Naive B cell (primary cell): ENCODE measurements around the gene TIMP2. TPM values are rescaled to one million over a fixed set of nuclear protein-coding genes. Genes with fewer than 3 reads are reported as not detected.
"Not testable (repeated sequence)": the region's sequence is repeated elsewhere in the genome, so short reads cannot be mapped to it uniquely, and the experiment has no call there.

Source experiments
- ATAC-seq, 2 donors: fragments of 150-1000 bp; cut with Tn5 transposase; 2 replicates each; pipeline ENCODE4 v1.10.0; 2021; ENCODE audit warnings: low read depth in 2 of 2, mild to moderate bottlenecking in 2 of 2, moderate library complexity in 2 of 2
- DNase-seq: peaks from one replicate; pipeline ENCODE4 v3.0.0; 2022
- H3K27ac Mint-ChIP-seq, 6 donors: one replicate each; pipeline ENCODE4 v1.8.0; 2020 to 2022; ENCODE audit warnings: mild to moderate bottlenecking in 6 of 6, mixed read lengths in 6 of 6, moderate library complexity in 5 of 6, inconsistent platforms in 2 of 6
- H3K27me3 Mint-ChIP-seq, 3 donors: one replicate each; pipeline ENCODE4 v1.8.0; 2021 to 2022; ENCODE audit warnings: mixed read lengths in 3 of 3, mild to moderate bottlenecking in 1 of 3
- H3K36me3 Mint-ChIP-seq, 2 donors: one replicate each; pipeline ENCODE4 v1.8.0; 2020 to 2022; ENCODE audit warnings: mixed read lengths in 2 of 2, inconsistent platforms in 1 of 2, mild to moderate bottlenecking in 1 of 2
- H3K4me1 Mint-ChIP-seq, 3 donors: one replicate each; pipeline ENCODE4 v1.8.0; 2020 to 2022; ENCODE audit warnings: mixed read lengths in 3 of 3, inconsistent platforms in 1 of 3, mild to moderate bottlenecking in 1 of 3, moderate library complexity in 1 of 3
- H3K4me3 Mint-ChIP-seq, 8 donors: one replicate each; pipeline ENCODE4 v1.8.0; 2020 to 2022; ENCODE audit warnings: mild to moderate bottlenecking in 8 of 8, mixed read lengths in 8 of 8, moderate library complexity in 8 of 8, inconsistent platforms in 2 of 8
- H3K9me3 Mint-ChIP-seq, 7 donors: one replicate each; pipeline ENCODE4 v1.8.0; 2020 to 2022; ENCODE audit warnings: mixed read lengths in 7 of 7, mild to moderate bottlenecking in 5 of 7, inconsistent platforms in 2 of 7, moderate library complexity in 1 of 7
- polyA plus RNA-seq, 6 donors: library from polyadenylated mRNA; unstranded; fragments of 300-500 nt; fragmentation: Illumina TruSeq; gene quantifications; one replicate each; pipeline ENCODE4 v1.2.3, GENCODE V29; 2021; ENCODE audit warnings: low read depth in 6 of 6

TIMP2 gene
- polyA plus RNA-seq, 6 donors from 2014 or later: 0.40 to 1.1 (median 0.65) TPM

DNA sequence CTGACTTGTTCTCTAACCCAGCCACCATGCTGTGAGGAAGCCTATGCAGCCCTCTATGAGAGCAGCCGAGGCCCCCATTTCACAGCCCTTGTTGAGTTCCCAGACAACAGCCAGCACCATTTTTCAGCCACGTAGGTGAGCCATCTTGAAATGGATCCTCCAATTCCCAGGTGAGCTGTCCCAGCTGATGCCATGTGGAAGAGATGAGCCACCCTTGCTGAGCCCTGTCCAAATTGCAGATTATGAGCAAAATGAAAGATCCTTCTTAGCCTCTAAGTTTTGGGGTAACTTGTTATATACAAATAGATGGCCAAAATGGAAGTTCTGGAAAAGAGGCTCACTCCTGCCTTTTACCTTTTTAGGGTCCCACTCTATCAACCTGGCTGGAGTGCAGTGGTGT lies 25.7 kb upstream of the TIMP2 start:
- H3K36me3 Mint-ChIP-seq: peaks cover 0 to 14% of the 10 kb centered on the region in 2 donors
- peaks cover 9 to 11% (median 11%) of the 10 kb centered on the region in 3 donors for H3K4me1 Mint-ChIP-seq
- DNase-seq (no peak), ATAC-seq (no peak)
- H3K27ac Mint-ChIP-seq: no peak overlapping the region
- H3K4me3 Mint-ChIP-seq: peak overlapping the region in 1 of 8 donors; percentile 5
- peaks cover 0 to 21% (median 17%) of the 10 kb centered on the region in 7 donors for H3K9me3 Mint-ChIP-seq
- H3K27me3 Mint-ChIP-seq: peaks cover 0 to 8% (median 6%) of the 10 kb centered on the region in 3 donors

DNA sequence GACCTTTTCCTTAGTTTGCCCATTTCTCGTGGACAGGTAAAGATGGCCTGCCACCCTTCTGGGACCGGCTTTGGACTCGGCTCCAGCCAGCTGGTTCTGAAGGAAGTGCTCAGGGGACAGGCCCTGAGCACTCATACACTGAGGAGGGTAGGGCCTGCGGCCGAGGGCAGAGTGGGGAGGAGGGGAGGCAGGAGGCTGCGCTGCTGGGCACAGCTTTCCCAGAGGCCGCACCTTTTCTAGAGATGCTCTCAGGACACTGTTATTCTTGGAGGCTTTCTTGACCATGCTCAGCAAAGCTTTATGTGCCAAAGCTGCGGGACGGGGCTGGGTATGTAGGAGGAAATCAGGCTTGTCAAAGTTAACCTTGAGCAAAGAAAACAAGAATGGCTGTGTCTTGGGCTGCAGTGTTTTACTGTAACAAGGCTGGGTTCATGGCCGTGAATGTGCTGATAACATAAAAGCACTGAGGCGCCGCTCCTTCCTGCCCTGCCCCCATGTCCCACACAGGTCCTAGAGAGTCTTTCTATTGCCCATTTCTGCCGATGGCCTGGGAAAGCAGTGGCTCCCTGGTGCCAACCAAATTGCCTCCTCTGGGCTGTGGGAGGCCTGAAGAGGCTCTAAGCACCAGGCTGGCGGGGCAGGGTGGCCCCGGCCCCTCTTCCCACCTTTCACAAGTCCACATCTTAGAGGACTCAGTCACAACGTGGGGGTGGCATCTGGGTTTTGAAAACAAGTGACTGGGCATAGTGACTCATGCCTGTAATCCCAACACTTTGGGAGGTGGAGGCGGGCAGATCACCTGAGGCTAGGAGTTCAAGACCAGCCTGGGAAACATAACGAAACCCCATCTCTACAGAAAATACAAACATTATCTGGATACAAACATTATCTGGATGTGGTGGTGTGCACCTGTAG lies 22.3 kb upstream of the TIMP2 start:
- Mint-ChIP-seq H3K9me3 (peaks cover 0 to 21% (median 17%) of the 10 kb centered on the region in 7 donors), H3K36me3 (peaks cover 0 to 14% of the 10 kb centered on the region in 2 donors), H3K4me3 (peak overlapping the region in 1 of 8 donors; percentile 15), H3K4me1 (peaks cover 13 to 17% (median 14%) of the 10 kb centered on the region in 3 donors), H3K27ac (no peak overlapping the region), H3K27me3 (peaks cover 6 to 9% (median 8%) of the 10 kb centered on the region in 3 donors)
- no peak for DNase-seq
- ATAC-seq: no peak

DNA sequence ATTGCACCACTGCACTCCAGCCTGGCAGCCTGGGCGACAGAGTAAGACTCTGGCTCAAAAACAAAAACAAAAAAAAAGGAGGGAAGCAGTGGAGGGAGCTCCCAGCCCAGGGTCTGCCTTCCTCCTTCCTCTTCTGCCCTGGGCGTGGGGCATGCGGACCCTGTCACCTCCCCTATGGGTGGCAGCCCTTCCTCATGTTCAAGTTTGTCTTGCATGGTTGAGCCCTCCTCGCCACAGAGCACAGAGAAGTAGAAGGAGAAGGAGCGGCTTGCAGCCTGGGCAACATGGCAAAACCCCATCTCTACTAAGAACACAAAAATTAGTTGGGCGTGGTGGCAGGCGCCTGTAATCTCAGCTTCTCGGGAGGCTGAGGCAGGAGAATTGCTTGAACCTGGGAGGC lies 21.4 kb upstream of the TIMP2 start:
- H3K27ac Mint-ChIP-seq: peak overlapping the region in 3 of 6 donors; percentile 16 to 52 (median 16)
- peak overlapping the region in 4 of 8 donors; percentile 1 to 77 (median 31) for H3K4me3 Mint-ChIP-seq
- H3K27me3 Mint-ChIP-seq: peaks cover 5 to 9% (median 8%) of the 10 kb centered on the region in 3 donors
- peaks cover 0 to 21% (median 15%) of the 10 kb centered on the region in 7 donors for H3K9me3 Mint-ChIP-seq
- peak; percentile 79 to 81 for ATAC-seq
- H3K36me3 Mint-ChIP-seq: peaks cover 0 to 14% of the 10 kb centered on the region in 2 donors
- peaks cover 13 to 17% (median 14%) of the 10 kb centered on the region in 3 donors for H3K4me1 Mint-ChIP-seq
- peak; percentile 26 for DNase-seq

DNA sequence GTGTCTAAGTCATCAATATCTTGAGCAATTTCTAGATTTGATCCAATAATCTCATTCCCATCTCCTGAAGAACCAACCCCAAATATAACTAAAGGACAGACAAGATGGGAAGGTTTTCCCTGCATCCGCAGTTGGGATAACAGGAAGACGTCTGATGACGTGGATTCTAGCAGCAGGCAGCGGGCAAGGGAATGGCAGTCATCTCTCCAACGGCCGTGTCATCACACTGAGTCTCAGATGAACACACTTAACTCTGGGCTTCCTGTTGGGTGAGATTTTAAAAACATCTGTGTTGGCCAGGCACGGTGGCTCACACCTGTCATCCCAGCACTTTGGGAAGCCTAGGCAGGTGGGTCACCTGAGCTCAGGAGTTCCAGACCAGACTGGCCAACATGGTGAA lies 20.9 kb upstream of the TIMP2 start:
- peaks cover under 1 to 9% (median 8%) of the 10 kb centered on the region in 3 donors for H3K27me3 Mint-ChIP-seq
- peaks cover 0 to 11% of the 10 kb centered on the region in 2 donors for H3K36me3 Mint-ChIP-seq
- DNase-seq: no peak
- peaks cover 13 to 17% (median 14%) of the 10 kb centered on the region in 3 donors for H3K4me1 Mint-ChIP-seq
- peak overlapping the region in 2 of 6 donors; percentile 26 to 52 for H3K27ac Mint-ChIP-seq
- peak overlapping the region in 3 of 8 donors; percentile 11 to 77 (median 32) for H3K4me3 Mint-ChIP-seq
- ATAC-seq: no peak
- peaks cover 0 to 17% (median 14%) of the 10 kb centered on the region in 7 donors for H3K9me3 Mint-ChIP-seq

DNA sequence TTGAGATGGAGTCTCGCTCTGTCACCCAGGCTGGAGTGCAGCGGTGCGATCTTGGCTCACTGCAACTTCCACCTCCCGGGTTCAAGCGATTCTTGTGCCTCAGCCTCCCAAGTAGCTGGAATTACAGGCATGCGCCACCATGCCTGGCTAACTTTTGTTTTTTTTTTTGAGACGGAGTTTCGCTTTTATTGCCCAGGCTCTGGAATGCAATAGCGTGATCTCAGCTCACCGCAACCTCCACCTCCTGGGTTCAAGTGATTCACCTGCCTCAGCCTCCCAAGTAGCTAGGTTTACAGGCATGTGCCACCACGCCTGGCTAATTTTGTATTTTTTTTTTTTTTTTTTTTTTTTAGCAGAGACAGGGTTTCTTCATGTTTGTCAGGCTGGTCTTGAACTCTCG lies 20.3 kb upstream of the TIMP2 start:
- Mint-ChIP-seq H3K9me3 (peaks cover 0 to 10% (median 7%) of the 10 kb centered on the region in 7 donors), H3K4me1 (peaks cover 13 to 17% (median 14%) of the 10 kb centered on the region in 3 donors)
- not testable (repeated sequence) for DNase-seq, H3K27ac Mint-ChIP-seq, H3K27me3 Mint-ChIP-seq, H3K4me3 Mint-ChIP-seq, ATAC-seq, H3K36me3 Mint-ChIP-seq

DNA sequence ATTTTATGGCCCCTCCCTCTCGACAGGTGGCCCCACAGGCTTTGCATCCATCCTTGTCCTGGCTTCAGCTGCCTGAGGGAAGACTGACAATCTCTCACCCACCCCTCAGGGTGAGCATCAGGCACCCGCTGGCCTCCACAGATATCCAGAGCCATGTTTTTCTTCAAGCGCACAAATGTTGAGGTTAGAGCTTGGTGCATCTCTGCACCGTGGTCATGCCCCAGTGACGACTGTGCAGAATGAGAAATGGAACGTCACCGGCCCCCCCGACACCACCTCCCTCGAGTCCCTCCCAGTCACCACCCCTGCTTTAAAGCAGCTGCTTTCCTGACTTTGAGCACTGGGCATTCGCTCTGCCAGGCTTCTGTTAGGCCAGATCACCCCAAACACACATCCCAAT lies 19.8 kb upstream of the TIMP2 start:
- ATAC-seq (peak; percentile 58 to 60), DNase-seq (no peak)
- peaks cover 13 to 17% (median 14%) of the 10 kb centered on the region in 3 donors for H3K4me1 Mint-ChIP-seq
- no peak overlapping the region for H3K27ac Mint-ChIP-seq
- H3K27me3 Mint-ChIP-seq: peaks cover 0 to 9% (median 8%) of the 10 kb centered on the region in 3 donors
- H3K4me3 Mint-ChIP-seq: peak overlapping the region in 2 of 8 donors; percentile 6 to 31
- H3K36me3 Mint-ChIP-seq: no peaks in the 10 kb centered on the region
- H3K9me3 Mint-ChIP-seq: peaks cover 0 to 6% (median 5%) of the 10 kb centered on the region in 7 donors

DNA sequence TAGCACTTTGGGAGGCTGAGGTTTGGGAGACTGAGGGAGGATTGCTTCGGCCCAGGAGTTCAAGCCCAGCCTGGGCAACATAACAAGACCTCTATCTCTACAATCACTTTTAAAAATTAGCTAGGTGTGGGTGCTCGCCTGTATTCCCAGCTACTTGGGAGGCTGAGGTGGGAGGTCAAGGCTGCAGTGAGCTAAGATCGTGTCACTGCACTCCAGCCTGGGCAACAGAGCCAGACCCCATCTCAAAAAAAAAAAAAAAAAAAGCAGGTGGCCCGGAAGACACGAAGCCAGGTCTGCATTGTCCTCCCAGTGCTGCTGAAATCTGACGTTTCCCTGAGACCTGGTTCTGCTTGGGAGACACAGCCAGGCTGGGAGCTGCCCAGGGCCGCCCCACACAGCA lies 18.8 kb upstream of the TIMP2 start:
- H3K9me3 Mint-ChIP-seq: no peaks in the 10 kb centered on the region
- ATAC-seq: no peak
- no peaks in the 10 kb centered on the region for H3K36me3 Mint-ChIP-seq
- H3K27ac Mint-ChIP-seq: no peak overlapping the region
- peaks cover 0 to 9% (median 8%) of the 10 kb centered on the region in 3 donors for H3K27me3 Mint-ChIP-seq
- DNase-seq: no peak
- peaks cover 13 to 17% (median 14%) of the 10 kb centered on the region in 3 donors for H3K4me1 Mint-ChIP-seq
- no peak overlapping the region for H3K4me3 Mint-ChIP-seq

DNA sequence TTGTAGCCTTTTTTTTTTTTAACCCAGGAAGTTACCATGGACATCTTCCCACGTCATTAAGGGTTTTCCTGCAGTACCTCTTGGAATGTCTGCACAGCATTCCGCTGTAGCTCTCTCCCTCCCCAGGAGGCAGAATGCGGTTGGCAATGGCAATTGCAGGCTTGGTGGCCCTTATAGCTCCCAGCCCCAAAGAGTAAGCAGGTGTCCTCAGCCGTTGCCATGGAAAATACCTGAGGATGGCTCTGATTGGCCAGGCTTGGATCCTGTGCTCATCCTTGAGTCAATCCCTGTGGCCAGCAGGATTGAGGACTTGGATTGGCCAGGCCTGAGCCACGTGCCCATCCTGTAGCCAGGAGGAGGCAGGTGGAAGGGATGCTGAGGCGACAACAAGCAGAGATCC lies 15.5 kb upstream of the TIMP2 start:
- Mint-ChIP-seq H3K27me3 (peaks cover under 1 to 12% (median 3%) of the 10 kb centered on the region in 3 donors), H3K27ac (no peak overlapping the region), H3K9me3 (no peaks in the 10 kb centered on the region), H3K4me1 (peaks cover 2 to 6% (median 4%) of the 10 kb centered on the region in 3 donors), H3K4me3 (no peak overlapping the region), H3K36me3 (no peaks in the 10 kb centered on the region)
- ATAC-seq: no peak
- no peak for DNase-seq

DNA sequence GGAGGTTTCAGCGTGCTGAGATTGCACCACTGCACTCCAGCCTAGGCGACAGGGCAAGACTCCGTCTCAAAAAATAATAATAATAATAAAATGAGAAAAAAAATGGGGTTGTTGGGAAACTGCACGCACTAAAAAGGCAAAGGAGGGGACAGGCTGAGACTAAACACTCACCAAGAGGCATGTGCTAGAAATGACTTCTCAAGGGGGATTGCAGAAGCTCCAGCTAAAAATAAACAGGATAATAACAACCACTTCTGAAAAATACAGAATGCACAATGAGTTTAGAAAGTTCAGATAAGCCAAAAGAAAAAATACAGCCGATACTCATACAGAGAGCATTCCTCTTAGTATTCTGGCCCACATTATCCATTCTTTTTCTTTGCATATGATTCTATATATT lies 15.1 kb upstream of the TIMP2 start:
- no peaks in the 10 kb centered on the region for H3K9me3 Mint-ChIP-seq
- no peak overlapping the region for H3K27ac Mint-ChIP-seq
- H3K4me1 Mint-ChIP-seq: peaks cover under 1 to 5% (median 3%) of the 10 kb centered on the region in 3 donors
- H3K4me3 Mint-ChIP-seq: no peak overlapping the region
- DNase-seq: no peak
- ATAC-seq: no peak
- no peaks in the 10 kb centered on the region for H3K36me3 Mint-ChIP-seq
- peaks cover 4 to 16% (median 7%) of the 10 kb centered on the region in 3 donors for H3K27me3 Mint-ChIP-seq

DNA sequence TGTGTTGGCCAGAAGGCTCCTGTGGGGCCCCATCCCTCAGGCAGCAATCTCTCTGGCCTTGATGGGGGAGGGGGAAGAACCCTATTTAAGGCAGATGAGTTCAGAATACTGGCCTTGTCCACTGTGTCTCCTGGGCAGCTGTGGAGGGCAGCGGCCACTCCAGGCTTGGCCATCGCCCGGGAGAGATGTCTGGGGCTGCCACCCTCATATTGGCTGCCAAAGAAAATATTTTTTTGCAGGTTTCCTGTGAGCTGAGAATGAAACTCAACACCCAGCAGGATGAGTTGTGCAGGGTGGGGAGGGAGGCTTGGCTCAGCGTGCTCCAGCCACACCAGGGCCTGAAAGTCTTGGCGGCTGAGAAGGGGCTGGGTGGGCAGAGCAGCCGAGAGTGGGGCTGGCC lies 14.4 kb upstream of the TIMP2 start:
- no peak for DNase-seq
- Mint-ChIP-seq H3K9me3 (no peaks in the 10 kb centered on the region), H3K27ac (no peak overlapping the region), H3K4me1 (no peaks in the 10 kb centered on the region), H3K4me3 (no peak overlapping the region), H3K27me3 (peaks cover 4 to 22% (median 12%) of the 10 kb centered on the region in 3 donors), H3K36me3 (no peaks in the 10 kb centered on the region)
- no peak for ATAC-seq

DNA sequence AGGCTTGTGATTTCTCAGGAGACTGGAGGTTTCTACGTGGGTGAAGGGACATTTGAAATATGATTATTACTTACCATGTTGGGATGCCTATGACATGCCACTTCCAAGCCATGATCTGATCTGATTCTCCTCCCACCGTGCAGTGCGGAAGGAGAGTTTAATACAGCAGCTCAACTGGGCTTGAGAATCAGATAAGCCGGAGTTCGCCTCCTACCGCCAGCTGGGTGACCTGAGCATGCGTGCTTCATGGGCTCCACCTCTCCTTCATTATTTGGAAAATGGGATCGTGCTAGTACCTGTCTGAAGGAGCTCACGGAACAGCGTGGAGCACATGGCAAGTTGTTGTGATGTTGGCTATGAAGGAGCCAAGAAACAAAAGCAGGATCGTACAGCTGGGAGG lies 12.4 kb upstream of the TIMP2 start:
- peaks cover 0 to 4% (median 0%) of the 10 kb centered on the region in 3 donors for H3K4me1 Mint-ChIP-seq
- H3K9me3 Mint-ChIP-seq: no peaks in the 10 kb centered on the region
- no peak overlapping the region for H3K27ac Mint-ChIP-seq
- DNase-seq: no peak
- no peak overlapping the region for H3K4me3 Mint-ChIP-seq
- no peaks in the 10 kb centered on the region for H3K36me3 Mint-ChIP-seq
- peaks cover 4 to 19% (median 18%) of the 10 kb centered on the region in 3 donors for H3K27me3 Mint-ChIP-seq
- no peak for ATAC-seq

DNA sequence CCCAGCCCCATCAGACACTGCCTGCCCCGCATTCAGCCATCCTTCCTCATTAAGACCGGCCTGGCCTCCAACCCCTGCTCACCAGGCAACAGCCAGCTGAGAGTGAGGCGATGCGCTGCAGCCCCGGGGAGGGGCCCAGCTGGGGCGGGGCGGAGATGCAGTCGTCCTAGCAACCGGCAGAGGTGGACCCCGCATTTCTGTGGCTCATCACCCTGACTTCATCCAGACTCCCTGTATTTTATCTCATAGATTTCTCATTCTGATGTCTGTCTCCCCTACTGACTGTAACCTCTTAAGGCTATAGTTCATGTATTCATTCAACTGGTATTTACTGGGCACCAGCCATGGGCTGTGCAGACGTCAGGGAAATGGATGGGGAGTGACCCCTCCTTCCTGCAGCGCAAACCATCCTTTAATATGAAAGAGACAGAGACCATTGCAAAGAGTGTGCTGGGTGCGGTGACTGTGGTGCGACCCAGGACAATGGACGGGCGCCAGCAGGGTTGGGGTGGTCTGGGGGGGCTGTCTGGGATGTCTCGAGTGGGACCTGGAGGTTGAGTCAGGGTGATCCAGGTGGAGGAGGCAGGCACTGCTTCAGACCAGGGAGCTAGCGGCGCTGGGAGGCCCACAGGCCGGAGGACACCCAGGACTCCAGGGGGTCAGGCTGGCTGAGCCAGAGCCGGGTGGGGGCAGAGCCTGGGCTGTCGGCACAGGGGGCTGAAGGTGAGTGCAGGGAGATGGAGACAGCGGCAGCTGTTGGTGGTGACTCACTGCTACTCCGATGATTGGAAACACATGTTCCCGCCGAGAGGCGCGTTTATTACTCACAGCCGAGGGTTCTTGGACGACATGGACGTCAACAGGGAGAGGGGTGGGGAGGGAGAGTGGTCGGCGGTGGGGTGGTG lies 10.5 kb upstream of the TIMP2 start:
- Mint-ChIP-seq H3K9me3 (no peaks in the 10 kb centered on the region), H3K36me3 (no peaks in the 10 kb centered on the region), H3K27me3 (peaks cover 7 to 19% (median 18%) of the 10 kb centered on the region in 3 donors), H3K4me3 (no peak overlapping the region), H3K27ac (peak overlapping the region in 1 of 6 donors; percentile 48), H3K4me1 (peaks cover 0 to 4% (median 0%) of the 10 kb centered on the region in 3 donors)
- ATAC-seq: no peak
- no peak for DNase-seq
